Fibroblast of mammary gland (primary cell): Measurements from ENCODE around the gene CBFB.

Experiments used
- DNase-seq: peaks from one replicate; pipeline ENCODE4 v3.0.0-alpha.2; 2010; ENCODE audit warnings: low read depth
- H3K4me3 ChIP-seq: 2 replicates; pipeline ENCODE4 v1.5.1; 2011; ENCODE audit warnings: low read depth, mild to moderate bottlenecking, low read length, moderate library complexity; ENCODE audit not compliant: control insufficient read depth
- CTCF ChIP-seq: conservative IDR thresholded peaks from 2 replicates; pipeline ENCODE4 v1.5.1; 2011; ENCODE audit warnings: low read depth, low read length, inconsistent platforms; ENCODE audit not compliant: control insufficient read depth, insufficient read depth

Gene CBFB

DNA sequence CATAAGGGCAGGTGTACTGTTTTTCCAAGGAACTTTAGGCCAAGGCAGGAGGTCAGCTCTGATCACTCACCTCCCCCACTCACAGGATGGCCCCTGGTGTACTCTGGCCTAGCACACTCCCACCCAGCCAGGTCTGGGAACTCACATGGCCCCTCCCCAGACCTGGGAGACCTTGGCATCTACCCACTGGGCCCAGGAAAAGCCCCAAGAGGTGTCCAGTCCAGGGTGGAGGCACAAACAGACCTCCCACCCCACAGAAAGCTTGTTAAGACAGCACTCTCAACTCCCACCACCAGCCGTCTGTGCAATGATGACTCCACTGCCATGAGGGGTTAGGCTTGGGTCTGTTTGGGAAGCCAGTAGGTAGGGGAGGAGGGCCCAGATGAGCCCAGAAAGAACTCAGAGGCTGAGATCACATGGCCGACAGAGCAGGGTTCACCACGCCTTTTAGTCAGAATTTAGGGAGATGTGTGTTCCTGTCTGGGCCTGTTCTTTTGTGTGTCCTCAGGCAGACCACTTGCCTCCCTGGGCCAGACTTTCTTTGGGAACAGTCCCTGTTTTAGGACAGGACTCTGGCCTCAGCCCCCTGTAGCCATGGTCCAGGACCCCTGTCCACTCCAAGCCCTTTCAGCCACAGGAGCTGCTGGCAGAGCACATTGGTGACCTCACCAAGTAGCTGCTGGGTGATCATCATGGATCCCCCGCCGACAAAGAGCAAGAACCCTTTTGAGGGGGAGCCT is 12.1 kb upstream of the CBFB start:
- no peak for TF ChIP-seq CTCF
- no peak overlapping the region for H3K4me3 ChIP-seq
- DNase-seq: no peak

- TF ChIP-seq CTCF: no peak
- no peak for DNase-seq
- H3K4me3 ChIP-seq: no peak overlapping the region
These were observed 11.6 kb upstream of the CBFB start for GRCh38 chr16:67017421-67017750.

- DNase-seq: peak; percentile 96
- no peak overlapping the region for H3K4me3 ChIP-seq
- peak; percentile 80 for TF ChIP-seq CTCF
These were observed 11.0 kb upstream of the CBFB start for GRCh38 chr16:67017810-67018488.

GRCh38 chr16:67019171-67019570 is 9.8 kb upstream of the CBFB start:
- H3K4me3 ChIP-seq: no peak overlapping the region
- no peak for DNase-seq
- TF ChIP-seq CTCF: no peak

- TF ChIP-seq CTCF: no peak
- DNase-seq: no peak
- H3K4me3 ChIP-seq: no peak overlapping the region
These were observed 7.6 kb upstream of the CBFB start for GRCh38 chr16:67021321-67021720.

DNA sequence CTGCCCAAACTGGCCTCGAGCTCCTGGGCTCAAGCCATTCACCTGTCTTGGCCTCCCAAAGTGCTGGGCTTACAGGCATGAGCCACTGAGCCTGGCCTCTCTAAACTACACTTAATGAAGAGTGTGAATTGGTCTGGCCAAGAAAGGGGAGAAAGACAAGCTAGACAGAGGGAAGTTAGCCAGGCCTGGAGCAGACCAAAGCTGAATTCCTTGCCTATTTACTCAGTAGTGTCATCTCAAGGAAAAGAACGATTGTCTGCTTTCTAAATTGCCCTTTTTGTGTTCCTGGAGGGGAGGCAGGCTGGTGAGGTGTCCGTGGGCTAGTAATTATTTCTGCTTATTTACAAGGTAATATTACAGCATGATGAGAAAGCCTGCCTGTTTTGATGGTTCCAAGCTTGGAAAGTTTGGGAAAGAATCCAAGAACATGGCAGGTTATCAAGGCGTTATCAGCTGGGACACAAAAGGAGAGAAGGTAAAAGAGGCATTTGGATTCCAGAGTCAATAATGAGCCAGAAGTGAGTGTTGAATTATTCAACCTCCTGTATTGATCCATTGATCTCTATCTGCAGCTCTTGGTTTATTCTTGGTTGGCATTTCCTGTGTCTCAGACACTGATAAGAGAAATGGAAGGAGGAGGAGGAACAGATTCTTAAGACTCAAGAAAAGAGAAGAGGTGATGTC is 6.3 kb upstream of the CBFB start:
- no peak for TF ChIP-seq CTCF
- no peak for DNase-seq
- no peak overlapping the region for H3K4me3 ChIP-seq
